Activated effector memory CD4-positive, alpha-beta T cell treated with anti-CD3 and anti-CD28 coated beads, Interleukin-2, amount 50 U/mL, for 16 hours (primary cell): ENCODE measurements around the gene NT5C1B.
"Not testable (repeated sequence)": the region's sequence is repeated elsewhere in the genome, so short reads cannot be mapped to it uniquely, and the experiment has no call there.

Experiments
- DNase-seq: peaks from one replicate; pipeline ENCODE4 v3.0.0-alpha.2; 2020

NT5C1B gene

GRCh38 chr2:18589354-18589753, at the start of gene NT5C1B:
TSS of gene NT5C1B (minus strand) at chr2:18589569. CDS start at chr2:18589468, 101 bp downstream.
- no peak for DNase-seq

GRCh38 chr2:18637196-18637595, 47.8 kb upstream of the NT5C1B start:
- DNase-seq = no peak

GRCh38 chr2:18632699-18633098, 43.3 kb upstream of the NT5C1B start:
- not testable (repeated sequence) for DNase-seq

GRCh38 chr2:18630941-18631340, 41.6 kb upstream of the NT5C1B start:
- no peak for DNase-seq

- no peak for DNase-seq
Measured at GRCh38 chr2:18630541-18630940, 41.2 kb upstream of the NT5C1B start.

- no peak for DNase-seq
Measured at GRCh38 chr2:18630101-18630500, 40.7 kb upstream of the NT5C1B start.

GRCh38 chr2:18626958-18627650, 37.7 kb upstream of the NT5C1B start:
- no peak for DNase-seq

GRCh38 chr2:18626256-18626668, 36.9 kb upstream of the NT5C1B start:
- no peak for DNase-seq

- DNase-seq = no peak
Measured at GRCh38 chr2:18625563-18625962, 36.2 kb upstream of the NT5C1B start.

- DNase-seq = no peak
Measured at GRCh38 chr2:18623782-18624181, 34.4 kb upstream of the NT5C1B start.

GRCh38 chr2:18620867-18621632, 31.7 kb upstream of the NT5C1B start:
- no peak for DNase-seq

GRCh38 chr2:18619091-18619490, 29.7 kb upstream of the NT5C1B start:
- no peak for DNase-seq

GRCh38 chr2:18614041-18614440, 24.7 kb upstream of the NT5C1B start:
- DNase-seq = no peak

GRCh38 chr2:18612133-18612532, 22.8 kb upstream of the NT5C1B start:
- DNase-seq = no peak

- DNase-seq = no peak
Measured at GRCh38 chr2:18611604-18612003, 22.2 kb upstream of the NT5C1B start.

- no peak for DNase-seq
Measured at GRCh38 chr2:18611184-18611583, 21.8 kb upstream of the NT5C1B start.

- DNase-seq = no peak
Measured at GRCh38 chr2:18610651-18611050, 21.3 kb upstream of the NT5C1B start.

GRCh38 chr2:18610090-18610489, 20.7 kb upstream of the NT5C1B start:
- DNase-seq = no peak

- no peak for DNase-seq
Measured at GRCh38 chr2:18605115-18605514, 15.7 kb upstream of the NT5C1B start.

GRCh38 chr2:18604531-18604885, 15.1 kb upstream of the NT5C1B start:
- no peak for DNase-seq

GRCh38 chr2:18603854-18604530, 14.6 kb upstream of the NT5C1B start:
- DNase-seq = no peak

- DNase-seq = no peak
Measured at GRCh38 chr2:18602298-18602697, 12.9 kb upstream of the NT5C1B start.

GRCh38 chr2:18600255-18600613, 10.9 kb upstream of the NT5C1B start:
- DNase-seq = no peak
